Endothelial cell of umbilical vein (primary cell): ENCODE results near the gene B3GNT7.
"Not testable (repeated sequence)": the region's sequence is repeated elsewhere in the genome, so short reads cannot be mapped to it uniquely, and the experiment has no call there.

Experiments used
- CTCF ChIP-seq, 2 donors: IDR thresholded peaks; 1 replicate in 1 of 2; 2 replicates in 1 of 2; pipeline ENCODE4 v1.5.1; 2011; ENCODE audit warnings: low read length in 2 of 2, mild to moderate bottlenecking in 2 of 2, moderate library complexity in 2 of 2, control low read depth in 1 of 2, inconsistent platforms in 1 of 2, low read depth in 1 of 2; ENCODE audit not compliant: insufficient read depth in 1 of 2; ENCODE audit errors: extremely low read depth in 1 of 2
- EZH2 ChIP-seq: IDR thresholded peaks from 2 replicates; pipeline ENCODE4 v1.6.1; 2012; ENCODE audit warnings: borderline replicate concordance, low read depth, mild to moderate bottlenecking, moderate library complexity, low read length, inconsistent platforms; ENCODE audit not compliant: severe bottlenecking
- FOS ChIP-seq: IDR thresholded peaks from 2 replicates; pipeline ENCODE4 v1.6.1; 2011; ENCODE audit warnings: mild to moderate bottlenecking, low read length, moderate library complexity, borderline replicate concordance; ENCODE audit not compliant: insufficient read depth
- GATA2 ChIP-seq: IDR thresholded peaks from 2 replicates; pipeline ENCODE4 v1.7.0; 2011; ENCODE audit warnings: low read depth, mild to moderate bottlenecking, moderate library complexity, mixed read lengths, low read length; ENCODE audit not compliant: insufficient read length, insufficient read depth
- JUN ChIP-seq: IDR thresholded peaks from 2 replicates; pipeline ENCODE4 v1.6.1; 2011; ENCODE audit warnings: borderline replicate concordance, low read depth; ENCODE audit not compliant: insufficient read length, insufficient read depth
- MAX ChIP-seq: IDR thresholded peaks from 2 replicates; pipeline ENCODE4 v1.6.1; 2011; ENCODE audit not compliant: insufficient read depth, insufficient read length
- MYC ChIP-seq: IDR thresholded peaks from one replicate; pipeline ENCODE4 v1.6.1; 2011; ENCODE audit warnings: mild to moderate bottlenecking, low read depth, low read length
- POLR2A ChIP-seq: IDR thresholded peaks from 2 replicates; pipeline ENCODE4 v1.6.1; 2012; ENCODE audit warnings: low read depth, mild to moderate bottlenecking, control low read depth, low read length
- POLR2AphosphoS5 ChIP-seq: IDR thresholded peaks from 2 replicates; pipeline ENCODE4 v1.6.1; 2012; ENCODE audit warnings: low read depth, mild to moderate bottlenecking, control low read depth, low read length, moderate library complexity; ENCODE audit not compliant: insufficient read depth

GRCh38 chr2:231408304-231408703 lies 12.8 kb downstream of the B3GNT7 start:
- not testable (repeated sequence) for TF ChIP-seq POLR2A; POLR2AphosphoS5; CTCF (IDR thresholded peaks at IDR 0.05; ENCODE audit: extremely low read depth in 1 of 2, insufficient read depth in 1 of 2, low read depth in 1 of 2, low read length in 2 of 2); EZH2; JUN; MYC; FOS; MAX; GATA2
